Stimulated activated CD4-positive, alpha-beta T cell treated with anti-CD3 and anti-CD28 coated beads, Interleukin-2, amount 100 ng/mL, for 24 hours (primary cell): ENCODE measurements around the gene NPDC1.

Experiments used
- DNase-seq, 2 donors: peaks; one replicate each; pipeline ENCODE4 v3.0.0-alpha.2; 2020

The NPDC1 gene

GRCh38 chr9:137046088-137046787 lies at the start of gene NPDC1:
Gene NPDC1, minus strand, starts transcription at chr9:137046177. Its CDS starts 188 bp downstream, at chr9:137045989.
- peak; percentile 85 to 87 for DNase-seq

- no peak for DNase-seq
Measured at GRCh38 chr9:137089232-137089947, 43.4 kb upstream of the NPDC1 start.

- DNase-seq = no peak
Measured at GRCh38 chr9:137088121-137088520, 42.1 kb upstream of the NPDC1 start.

- DNase-seq = no peak
Measured at GRCh38 chr9:137087409-137087925, 41.5 kb upstream of the NPDC1 start.

GRCh38 chr9:137086531-137087408 lies 40.8 kb upstream of the NPDC1 start, which contains the start of gene MAN1B1:
Gene MAN1B1, plus strand, starts transcription at chr9:137086985. Its CDS starts 15 bp downstream, at chr9:137087000.
- DNase-seq = peak; percentile 99 to 100

GRCh38 chr9:137085920-137086530 lies 40.0 kb upstream of the NPDC1 start:
- DNase-seq = peak; percentile 41 to 47

GRCh38 chr9:137084526-137084925 lies 38.5 kb upstream of the NPDC1 start:
- no peak for DNase-seq

- peak in 1 of 2 donors; percentile 35 for DNase-seq
Measured at GRCh38 chr9:137083394-137084004, 37.5 kb upstream of the NPDC1 start.

- no peak for DNase-seq
Measured at GRCh38 chr9:137082925-137083290, 36.9 kb upstream of the NPDC1 start.

- no peak for DNase-seq
Measured at GRCh38 chr9:137082222-137082924, 36.4 kb upstream of the NPDC1 start.

- DNase-seq = no peak
Measured at GRCh38 chr9:137080260-137081122, 34.5 kb upstream of the NPDC1 start.

- DNase-seq = no peak
Measured at GRCh38 chr9:137079401-137079787, 33.4 kb upstream of the NPDC1 start.

GRCh38 chr9:137078701-137079400 lies 32.9 kb upstream of the NPDC1 start:
- no peak for DNase-seq

GRCh38 chr9:137077758-137078693 lies 32.0 kb upstream of the NPDC1 start:
- DNase-seq = peak; percentile 37 to 49

- peak; percentile 51 to 62 for DNase-seq
Measured at GRCh38 chr9:137077010-137077747, 31.2 kb upstream of the NPDC1 start, which contains the start of gene UAP1L1. Gene UAP1L1, plus strand, starts transcription at chr9:137077517. Its CDS starts 16 bp downstream, at chr9:137077533.

GRCh38 chr9:137076636-137077009 lies 30.6 kb upstream of the NPDC1 start:
- no peak for DNase-seq

- DNase-seq = no peak
Measured at GRCh38 chr9:137075275-137075775, 29.3 kb upstream of the NPDC1 start.
